IPS-18c (cell line): ENCODE data around the gene SLC25A21.
A peak's percentile ranks its signal among the peaks of the same experiment; 100 is the strongest.
"Not testable (repeated sequence)": the region's sequence is repeated elsewhere in the genome, so short reads cannot be mapped to it uniquely, and the experiment has no call there.

Experiments
- H3K4me3 ChIP-seq: 2 replicates; pipeline ENCODE4 v1.7.0; 2013; ENCODE audit warnings: low read depth, mild to moderate bottlenecking, low read length, moderate library complexity; ENCODE audit not compliant: insufficient read depth
- H3K9me3 ChIP-seq: one replicate; pipeline ENCODE4 v1.6.1; 2013; ENCODE audit warnings: mild to moderate bottlenecking, low read length, moderate library complexity; ENCODE audit not compliant: control insufficient read depth, insufficient read depth

Gene SLC25A21

GRCh38 chr14:37172024-37172869, at the start of gene SLC25A21:
SLC25A21 (minus strand) TSS chr14:37172606.
- Histone ChIP-seq H3K9me3 (no peaks in the 10 kb centered on the region), H3K4me3 (peak within 1 kb of the TSS; percentile 81)

DNA sequence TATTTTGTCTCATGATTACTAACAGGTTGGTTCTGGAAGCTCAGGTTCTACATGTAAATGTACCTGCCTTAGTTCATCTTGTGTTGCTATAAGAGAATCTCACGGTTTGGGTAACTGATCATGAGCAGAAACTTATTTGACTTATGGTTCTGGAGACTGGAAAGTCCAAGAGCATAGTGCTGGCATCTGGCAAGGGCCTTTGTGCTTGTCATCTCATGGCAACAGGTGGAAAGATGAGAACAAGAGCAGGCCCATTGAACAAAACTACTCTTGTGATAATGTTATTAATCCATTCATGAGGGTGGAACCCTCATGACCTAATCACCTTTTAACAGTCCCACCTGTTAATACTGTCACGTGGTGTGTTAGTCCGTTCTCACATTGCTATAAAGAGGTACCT, 48.7 kb upstream of the SLC25A21 start:
- no peak overlapping the region for H3K4me3 ChIP-seq
- H3K9me3 ChIP-seq = peaks cover 11% of the 10 kb centered on the region

GRCh38 chr14:37215345-37215744, 42.9 kb upstream of the SLC25A21 start:
- no peaks in the 10 kb centered on the region for H3K9me3 ChIP-seq
- H3K4me3 ChIP-seq = no peak overlapping the region

DNA sequence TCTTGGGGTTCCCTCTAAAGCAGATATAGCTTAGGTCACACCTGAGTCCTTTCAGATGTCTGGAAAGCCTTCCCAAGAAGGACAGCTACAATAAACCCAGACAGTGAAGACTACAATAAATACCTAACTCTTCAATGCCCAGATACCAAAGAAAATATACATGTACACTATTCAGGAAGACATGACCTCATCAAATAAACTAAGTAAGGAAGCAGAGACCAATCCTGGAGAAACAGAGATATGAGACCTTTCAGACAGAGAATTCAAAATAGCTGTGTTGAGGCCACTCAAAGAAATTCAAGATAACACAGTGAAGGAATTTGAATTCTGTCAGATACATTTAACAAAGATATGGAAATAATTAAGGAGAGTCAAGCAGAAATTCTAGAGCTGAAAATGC, 40.6 kb upstream of the SLC25A21 start:
- no peak overlapping the region for H3K4me3 ChIP-seq
- no peaks in the 10 kb centered on the region for H3K9me3 ChIP-seq

- H3K4me3 ChIP-seq = no peak overlapping the region
- peaks cover 15% of the 10 kb centered on the region for H3K9me3 ChIP-seq
Observed at GRCh38 chr14:37210448-37210847, 38.0 kb upstream of the SLC25A21 start.

GRCh38 chr14:37209617-37210016, 37.2 kb upstream of the SLC25A21 start:
- H3K9me3 ChIP-seq = peaks cover 15% of the 10 kb centered on the region
- H3K4me3 ChIP-seq = not testable (repeated sequence)

GRCh38 chr14:37205623-37206605, 33.5 kb upstream of the SLC25A21 start:
- H3K4me3 ChIP-seq = not testable (repeated sequence)
- H3K9me3 ChIP-seq = peaks cover 15% of the 10 kb centered on the region

GRCh38 chr14:37203423-37203822, 31.0 kb upstream of the SLC25A21 start:
- Histone ChIP-seq H3K9me3 (peaks cover 15% of the 10 kb centered on the region), H3K4me3 (no peak overlapping the region)

DNA sequence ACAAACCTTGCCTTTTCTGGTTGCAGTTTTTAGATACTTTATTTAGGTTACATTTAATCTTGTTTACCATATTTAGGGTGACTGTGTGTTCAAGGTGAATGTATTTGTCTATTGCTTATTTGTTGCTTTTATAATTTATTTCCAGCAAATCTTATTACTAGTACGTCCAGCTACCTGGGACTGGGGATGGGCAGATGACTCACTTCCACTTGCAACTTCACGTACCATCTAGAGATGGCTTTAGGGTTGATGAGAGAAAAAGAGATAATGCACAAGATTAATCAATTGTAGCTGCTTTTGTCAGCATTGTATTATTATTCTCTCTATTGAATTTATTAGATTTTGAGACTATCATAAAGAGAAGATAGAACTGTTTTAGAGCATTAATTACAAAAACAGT, 30.4 kb upstream of the SLC25A21 start:
- Histone ChIP-seq H3K4me3 (no peak overlapping the region), H3K9me3 (peaks cover 15% of the 10 kb centered on the region)

DNA sequence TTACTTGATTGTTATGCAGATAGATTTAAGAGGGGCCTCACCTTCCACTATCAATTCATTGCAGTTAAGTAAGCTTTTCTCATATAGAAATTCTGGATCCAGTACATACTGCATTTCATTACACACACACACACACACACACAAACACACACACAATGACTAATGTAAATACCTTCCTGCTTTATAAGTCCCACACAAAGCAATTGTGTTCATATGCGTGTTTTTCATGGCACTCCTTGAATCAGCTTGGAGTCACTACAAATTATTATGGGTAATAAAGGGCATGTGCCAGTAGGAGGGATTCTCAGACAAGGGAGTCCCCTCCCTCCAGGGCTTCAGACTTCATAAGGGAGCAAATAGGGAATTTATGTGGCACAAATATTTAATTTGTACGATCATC, 29.9 kb upstream of the SLC25A21 start:
- H3K4me3 ChIP-seq = no peak overlapping the region

DNA sequence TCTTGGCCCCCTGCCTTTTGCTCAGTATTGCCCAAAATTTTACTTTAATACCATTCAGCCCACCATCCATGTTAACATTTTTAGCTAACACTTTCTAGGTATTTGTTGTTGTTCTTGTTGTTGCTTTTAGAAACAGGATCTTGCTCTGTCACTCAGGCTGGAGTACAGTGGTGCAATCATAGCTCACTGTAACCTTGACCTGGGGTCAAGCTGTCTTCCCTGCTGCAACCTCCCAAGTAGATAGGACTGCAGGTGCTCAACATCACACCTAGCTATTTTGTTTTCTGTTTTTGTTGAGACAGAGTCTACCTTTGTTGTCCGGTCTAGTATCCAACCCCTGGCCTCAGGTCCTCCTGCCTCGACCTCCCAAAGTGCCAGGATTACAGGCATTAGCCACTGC, 29.3 kb upstream of the SLC25A21 start:
- peaks cover 11% of the 10 kb centered on the region for H3K9me3 ChIP-seq
- no peak overlapping the region for H3K4me3 ChIP-seq

More for the DNA sequence above, 29.9 kb upstream of the SLC25A21 start:
- H3K9me3 ChIP-seq = peaks cover 15% of the 10 kb centered on the region

- H3K4me3 ChIP-seq = no peak overlapping the region
- no peaks in the 10 kb centered on the region for H3K9me3 ChIP-seq
Observed at GRCh38 chr14:37198907-37199306, 26.5 kb upstream of the SLC25A21 start.

DNA sequence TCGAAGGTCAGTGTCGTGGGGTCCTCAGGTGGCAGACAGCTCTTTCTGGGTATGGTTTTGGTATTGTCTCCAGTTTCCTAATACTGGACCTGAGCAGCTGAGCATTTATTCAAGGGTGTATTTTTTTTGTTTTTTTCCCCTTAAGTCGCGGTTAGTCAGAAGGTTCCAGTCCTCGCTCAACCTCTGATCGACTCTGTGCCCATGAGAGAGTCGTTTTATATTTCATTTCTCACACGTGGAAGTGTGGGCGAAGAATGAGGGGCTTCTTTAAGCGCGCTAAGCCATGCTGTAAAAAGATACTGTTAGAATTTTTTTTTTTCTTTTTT, 25.8 kb upstream of the SLC25A21 start:
- Histone ChIP-seq H3K4me3 (peak overlapping the region; percentile 91), H3K9me3 (no peaks in the 10 kb centered on the region)

GRCh38 chr14:37197421-37198272, 25.2 kb upstream of the SLC25A21 start, which contains the start of gene MIPOL1:
MIPOL1 (plus strand) TSS chr14:37197937; CDS start chr14:37247889, 49,952 bp downstream.
- peak within 1 kb of the TSS; percentile 91 for H3K4me3 ChIP-seq
- no peaks in the 10 kb centered on the region for H3K9me3 ChIP-seq

DNA sequence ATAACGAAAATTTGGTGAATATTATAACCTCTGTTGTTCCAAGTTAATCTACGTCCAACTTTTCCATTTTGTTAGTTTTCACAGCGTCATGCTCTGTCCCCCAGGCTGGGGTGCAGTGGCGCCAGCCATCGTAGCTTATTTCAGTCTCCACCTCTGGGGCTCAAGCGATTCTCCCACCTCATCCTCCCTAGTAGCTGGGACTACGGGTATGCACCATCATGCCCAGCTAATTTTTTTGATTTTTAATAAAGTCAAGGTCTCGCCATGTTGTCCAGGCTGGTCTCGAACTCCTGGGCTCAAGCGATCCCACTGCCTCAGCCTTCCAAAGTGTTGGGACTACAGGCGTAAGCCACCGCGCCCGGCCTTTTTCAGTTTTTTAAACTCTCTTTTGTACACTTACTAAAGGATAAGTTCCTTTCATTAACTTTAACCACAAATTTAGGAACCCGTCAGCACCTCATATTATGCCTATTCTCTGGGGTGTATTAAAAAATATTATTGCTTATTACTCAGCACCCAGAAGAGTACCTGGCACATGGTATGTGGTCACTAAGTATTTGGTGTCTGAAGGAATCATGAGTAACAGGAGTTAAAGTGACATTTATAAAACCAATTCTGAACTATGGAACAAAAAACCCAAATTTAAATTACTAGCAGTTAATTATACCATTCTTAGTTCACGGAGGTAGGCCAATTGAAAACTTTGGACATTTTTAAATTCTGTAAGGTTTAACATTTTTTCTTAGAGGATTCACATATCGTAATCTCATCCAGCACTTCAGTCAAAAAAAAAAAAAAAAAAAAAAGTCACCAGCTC, 24.4 kb upstream of the SLC25A21 start:
- peak overlapping the region; percentile 91 for H3K4me3 ChIP-seq

GRCh38 chr14:37195327-37195726, 22.9 kb upstream of the SLC25A21 start:
- Histone ChIP-seq H3K9me3 (no peaks in the 10 kb centered on the region), H3K4me3 (no peak overlapping the region)

More for the DNA sequence above, 24.4 kb upstream of the SLC25A21 start:
- no peaks in the 10 kb centered on the region for H3K9me3 ChIP-seq
